ENCODE data around the gene NDUFS7. TPM values are rescaled to one million over a fixed set of nuclear protein-coding genes. Genes with fewer than 3 reads are reported as not detected.
A peak's percentile ranks its signal among the peaks of the same experiment; 100 is the strongest.

The NDUFS7 gene
- total and polyA plus RNA-seq, 9 of the 15 experiments (the other 6 are each of a cell fraction or from before 2014, with no cell fraction given): 6.0 to 271 (median 60.6) TPM

DNA sequence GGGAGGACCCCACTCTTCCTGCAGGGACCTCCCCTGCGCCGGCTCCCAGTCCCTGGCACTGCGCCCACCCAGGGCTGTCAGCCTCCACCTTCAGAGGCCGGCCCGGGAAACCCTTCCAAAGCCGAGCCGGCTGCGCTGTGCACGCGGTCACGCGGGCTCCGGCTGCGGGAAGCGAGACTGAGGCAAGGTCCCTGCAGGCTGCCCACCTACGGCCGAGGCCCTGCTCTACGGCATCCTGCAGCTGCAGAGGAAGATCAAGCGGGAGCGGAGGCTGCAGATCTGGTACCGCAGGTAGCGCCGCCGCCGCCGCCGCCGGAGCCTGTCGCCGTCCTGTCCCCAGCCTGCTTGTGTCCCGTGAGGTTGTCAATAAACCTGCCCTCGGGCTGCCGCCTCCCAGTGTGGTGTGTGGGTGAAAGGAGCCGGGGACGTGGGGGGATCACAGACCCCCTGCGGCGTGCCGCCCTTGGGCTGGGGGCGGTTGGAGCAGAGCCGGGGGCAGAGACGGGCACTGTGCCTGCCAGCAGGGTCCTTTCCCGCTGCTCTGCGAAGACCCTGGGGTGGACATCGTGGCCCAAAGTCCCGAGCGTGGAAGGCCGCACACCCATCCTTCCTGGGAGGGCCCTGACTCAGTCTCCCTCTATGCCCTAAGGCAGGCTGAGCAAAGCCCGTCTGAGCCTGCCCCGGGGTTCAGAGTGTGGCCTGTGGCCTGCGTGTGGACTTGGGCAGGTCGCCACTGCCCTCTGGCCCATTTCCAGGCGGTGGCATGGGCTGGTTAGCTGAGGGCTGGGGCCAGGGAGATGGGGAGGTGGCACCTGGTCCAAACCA is 11.7 kb downstream of the NDUFS7 start (continued):
- TF ChIP-seq RBM39 (optimal IDR thresholded peaks at IDR 0.05; ENCODE audit: low read depth, low read length): no peak
- TF ChIP-seq, protein P1, sequence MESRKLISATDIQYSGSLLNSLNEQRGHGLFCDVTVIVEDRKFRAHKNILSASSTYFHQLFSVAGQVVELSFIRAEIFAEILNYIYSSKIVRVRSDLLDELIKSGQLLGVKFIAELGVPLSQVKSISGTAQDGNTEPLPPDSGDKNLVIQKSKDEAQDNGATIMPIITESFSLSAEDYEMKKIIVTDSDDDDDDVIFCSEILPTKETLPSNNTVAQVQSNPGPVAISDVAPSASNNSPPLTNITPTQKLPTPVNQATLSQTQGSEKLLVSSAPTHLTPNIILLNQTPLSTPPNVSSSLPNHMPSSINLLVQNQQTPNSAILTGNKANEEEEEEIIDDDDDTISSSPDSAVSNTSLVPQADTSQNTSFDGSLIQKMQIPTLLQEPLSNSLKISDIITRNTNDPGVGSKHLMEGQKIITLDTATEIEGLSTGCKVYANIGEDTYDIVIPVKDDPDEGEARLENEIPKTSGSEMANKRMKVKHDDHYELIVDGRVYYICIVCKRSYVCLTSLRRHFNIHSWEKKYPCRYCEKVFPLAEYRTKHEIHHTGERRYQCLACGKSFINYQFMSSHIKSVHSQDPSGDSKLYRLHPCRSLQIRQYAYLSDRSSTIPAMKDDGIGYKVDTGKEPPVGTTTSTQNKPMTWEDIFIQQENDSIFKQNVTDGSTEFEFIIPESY (CRISPR knock-in tag; IDR thresholded peaks at IDR 0.05): peak; percentile 99
- TF ChIP-seq, protein P2, sequence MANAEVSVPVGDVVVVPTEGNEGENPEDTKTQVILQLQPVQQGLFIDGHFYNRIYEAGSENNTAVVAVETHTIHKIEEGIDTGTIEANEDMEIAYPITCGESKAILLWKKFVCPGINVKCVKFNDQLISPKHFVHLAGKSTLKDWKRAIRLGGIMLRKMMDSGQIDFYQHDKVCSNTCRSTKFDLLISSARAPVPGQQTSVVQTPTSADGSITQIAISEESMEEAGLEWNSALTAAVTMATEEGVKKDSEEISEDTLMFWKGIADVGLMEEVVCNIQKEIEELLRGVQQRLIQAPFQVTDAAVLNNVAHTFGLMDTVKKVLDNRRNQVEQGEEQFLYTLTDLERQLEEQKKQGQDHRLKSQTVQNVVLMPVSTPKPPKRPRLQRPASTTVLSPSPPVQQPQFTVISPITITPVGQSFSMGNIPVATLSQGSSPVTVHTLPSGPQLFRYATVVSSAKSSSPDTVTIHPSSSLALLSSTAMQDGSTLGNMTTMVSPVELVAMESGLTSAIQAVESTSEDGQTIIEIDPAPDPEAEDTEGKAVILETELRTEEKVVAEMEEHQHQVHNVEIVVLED (CRISPR knock-in tag; IDR thresholded peaks at IDR 0.05): no peak
- no peak for TF ChIP-seq ZNF507 (tag; conservative IDR thresholded peaks at IDR 0.05)
- no peak for TF ChIP-seq RBM34 (IDR thresholded peaks at IDR 0.05; ENCODE audit: borderline replicate concordance, insufficient read depth, low read length)
- peak; percentile 68 for TF ChIP-seq NFIC (IDR thresholded peaks at IDR 0.05)
- no peak for TF ChIP-seq ZNF766 (CRISPR knock-in tag; conservative IDR thresholded peaks at IDR 0.05)
- no peak for TF ChIP-seq NFE2L1 (tag; IDR thresholded peaks at IDR 0.05; ENCODE audit: borderline replicate concordance, low read depth)
- TF ChIP-seq, protein P3, sequence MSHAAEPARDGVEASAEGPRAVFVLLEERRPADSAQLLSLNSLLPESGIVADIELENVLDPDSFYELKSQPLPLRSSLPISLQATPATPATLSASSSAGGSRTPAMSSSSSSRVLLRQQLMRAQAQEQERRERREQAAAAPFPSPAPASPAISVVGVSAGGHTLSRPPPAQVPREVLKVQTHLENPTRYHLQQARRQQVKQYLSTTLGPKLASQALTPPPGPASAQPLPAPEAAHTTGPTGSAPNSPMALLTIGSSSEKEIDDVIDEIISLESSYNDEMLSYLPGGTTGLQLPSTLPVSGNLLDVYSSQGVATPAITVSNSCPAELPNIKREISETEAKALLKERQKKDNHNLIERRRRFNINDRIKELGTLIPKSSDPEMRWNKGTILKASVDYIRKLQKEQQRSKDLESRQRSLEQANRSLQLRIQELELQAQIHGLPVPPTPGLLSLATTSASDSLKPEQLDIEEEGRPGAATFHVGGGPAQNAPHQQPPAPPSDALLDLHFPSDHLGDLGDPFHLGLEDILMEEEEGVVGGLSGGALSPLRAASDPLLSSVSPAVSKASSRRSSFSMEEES (CRISPR knock-in tag; IDR thresholded peaks at IDR 0.05): no peak
- TF ChIP-seq ZNF76 (CRISPR knock-in tag; IDR thresholded peaks at IDR 0.05; ENCODE audit: borderline replicate concordance): no peak
- TF ChIP-seq, protein P4, sequence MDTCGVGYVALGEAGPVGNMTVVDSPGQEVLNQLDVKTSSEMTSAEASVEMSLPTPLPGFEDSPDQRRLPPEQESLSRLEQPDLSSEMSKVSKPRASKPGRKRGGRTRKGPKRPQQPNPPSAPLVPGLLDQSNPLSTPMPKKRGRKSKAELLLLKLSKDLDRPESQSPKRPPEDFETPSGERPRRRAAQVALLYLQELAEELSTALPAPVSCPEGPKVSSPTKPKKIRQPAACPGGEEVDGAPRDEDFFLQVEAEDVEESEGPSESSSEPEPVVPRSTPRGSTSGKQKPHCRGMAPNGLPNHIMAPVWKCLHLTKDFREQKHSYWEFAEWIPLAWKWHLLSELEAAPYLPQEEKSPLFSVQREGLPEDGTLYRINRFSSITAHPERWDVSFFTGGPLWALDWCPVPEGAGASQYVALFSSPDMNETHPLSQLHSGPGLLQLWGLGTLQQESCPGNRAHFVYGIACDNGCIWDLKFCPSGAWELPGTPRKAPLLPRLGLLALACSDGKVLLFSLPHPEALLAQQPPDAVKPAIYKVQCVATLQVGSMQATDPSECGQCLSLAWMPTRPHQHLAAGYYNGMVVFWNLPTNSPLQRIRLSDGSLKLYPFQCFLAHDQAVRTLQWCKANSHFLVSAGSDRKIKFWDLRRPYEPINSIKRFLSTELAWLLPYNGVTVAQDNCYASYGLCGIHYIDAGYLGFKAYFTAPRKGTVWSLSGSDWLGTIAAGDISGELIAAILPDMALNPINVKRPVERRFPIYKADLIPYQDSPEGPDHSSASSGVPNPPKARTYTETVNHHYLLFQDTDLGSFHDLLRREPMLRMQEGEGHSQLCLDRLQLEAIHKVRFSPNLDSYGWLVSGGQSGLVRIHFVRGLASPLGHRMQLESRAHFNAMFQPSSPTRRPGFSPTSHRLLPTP (IDR thresholded peaks at IDR 0.05; ENCODE audit: borderline replicate concordance, extremely low read depth, insufficient read length): no peak
- peak; percentile 57 for TF ChIP-seq RBFOX2 (IDR thresholded peaks at IDR 0.05; ENCODE audit: low read depth, low read length)
- no peak for TF ChIP-seq ETV1 (tag; conservative IDR thresholded peaks at IDR 0.05; ENCODE audit: low read depth)
- TF ChIP-seq, protein P5, sequence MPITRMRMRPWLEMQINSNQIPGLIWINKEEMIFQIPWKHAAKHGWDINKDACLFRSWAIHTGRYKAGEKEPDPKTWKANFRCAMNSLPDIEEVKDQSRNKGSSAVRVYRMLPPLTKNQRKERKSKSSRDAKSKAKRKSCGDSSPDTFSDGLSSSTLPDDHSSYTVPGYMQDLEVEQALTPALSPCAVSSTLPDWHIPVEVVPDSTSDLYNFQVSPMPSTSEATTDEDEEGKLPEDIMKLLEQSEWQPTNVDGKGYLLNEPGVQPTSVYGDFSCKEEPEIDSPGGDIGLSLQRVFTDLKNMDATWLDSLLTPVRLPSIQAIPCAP (CRISPR knock-in tag; IDR thresholded peaks at IDR 0.05; ENCODE audit: borderline replicate concordance): no peak
- no peak for TF ChIP-seq BACH1 (tag; IDR thresholded peaks at IDR 0.05)
- TF ChIP-seq MCM2 (IDR thresholded peaks at IDR 0.05; ENCODE audit: low read depth): no peak
